ENCODE results near the gene WWTR1. TPM values are rescaled to one million over a fixed set of nuclear protein-coding genes. Genes with fewer than 3 reads are reported as not detected.

Gene WWTR1
- total and polyA plus RNA-seq, 2 of the 8 experiments (the other 6 are each of a cell fraction or from before 2014, with no cell fraction given): 15.7 to 18.6 TPM

GRCh38 chr3:149563114-149563513 is 94.7 kb downstream of the WWTR1 start:
- H3K27ac ChIP-seq (ENCODE audit: low read depth, low read length): no peak overlapping the region
- peaks cover 0 to 2% of the 10 kb centered on the region in 2 experiments; a peak in 1 of 4 replicates for H3K79me2 ChIP-seq (ENCODE audit: control insufficient read depth in 1 of 2, insufficient read depth in 2 of 2, low read length in 2 of 2)
- no peak for DNase-seq (ENCODE audit: low read depth in 1 of 2, low spot score in 2 of 2)

More at GRCh38 chr3:149563114-149563513, 94.7 kb downstream of the WWTR1 start:
- no peak overlapping the region for H3K56ac ChIP-seq (replicated peaks; ENCODE audit: insufficient read length, low read depth, low read length)
- ChIA-PET POLR2A (ENCODE audit: partially characterized antibody) (interaction anchor here (3.2 kb wide), 1 partner anchor 95 kb away, joined by 10 read pairs; the partner anchor contains the start of gene WWTR1), CTCF (ENCODE audit: partially characterized antibody) (interaction anchor here (0.8 to 1.4 kb wide), 3 partner anchors 9 to 15 kb away, joined by 3 to 4 read pairs (median 4); no protein-coding TSS in a partner anchor)
- 77% methylated on average over 5 of the region's 5 CpGs; no CpG with 5 or more reads in 1 of the 2 experiments for WGBS, 2 experiments (ENCODE audit: extremely low coverage in 1 of 2, insufficient coverage in 1 of 2, insufficient read length in 1 of 2, insufficient replicate concordance in 2 of 2, low coverage in 1 of 2, low lambda C conversion rate in 2 of 2, missing lambda C conversion rate in 1 of 2)
- no peak overlapping the region for H3K9ac ChIP-seq (replicated peaks in 1 of 4; ENCODE audit: extremely low read depth in 1 of 4, low read depth in 3 of 4, low read length in 3 of 4)
- H3K9me3 ChIP-seq (ENCODE audit: insufficient read depth in 2 of 2, low read depth in 1 of 2, low read length in 1 of 2): no peaks in the 10 kb centered on the region
- H3K23me2 ChIP-seq (ENCODE audit: low read depth, low read length): no peaks in the 10 kb centered on the region
- TF ChIP-seq EGR1 (IDR thresholded peaks at IDR 0.05; ENCODE audit: borderline replicate concordance, low read depth, low read length): no peak
- no peak for TF ChIP-seq TCF12 (IDR thresholded peaks at IDR 0.05; ENCODE audit: low read depth, low read length)
- no peak overlapping the region for H2BK120ac ChIP-seq (replicated peaks; ENCODE audit: low read depth, low read length)
- H3K4me2 ChIP-seq (ENCODE audit: insufficient read depth in 1 of 2, low read depth in 2 of 2, low read length in 2 of 2): 0 out of 4 replicates have a peak overlapping the region, but pooled peaks of 1 of the 2 experiments have one; percentile 29
- no peak overlapping the region for H3K18ac ChIP-seq (ENCODE audit: extremely low read depth, low read length)
- no peak for FAIRE-seq
- no peak overlapping the region for H3K4ac ChIP-seq (replicated peaks; ENCODE audit: insufficient read length, low read depth, low read length)
- no peak overlapping the region for H2AFZ ChIP-seq (ENCODE audit: low read length)
- H3K14ac ChIP-seq (ENCODE audit: insufficient read length): no peak overlapping the region
- no peak overlapping the region for H3K23ac ChIP-seq (ENCODE audit: insufficient read length)
- H4K5ac ChIP-seq (ENCODE audit: insufficient read length, low read depth, low read length): no peak overlapping the region
- no peak overlapping the region for H2BK15ac ChIP-seq (ENCODE audit: low read length)
- no peaks in the 10 kb centered on the region; the same call in 1 of the 2 replicates for H3K79me1 ChIP-seq (ENCODE audit: low read depth, low read length)
- no peaks in the 10 kb centered on the region for H4K20me1 ChIP-seq (replicated peaks in 1 of 2; ENCODE audit: control insufficient read depth in 1 of 2, insufficient read depth in 2 of 2, low read length in 2 of 2)
- H2BK5ac ChIP-seq (ENCODE audit: low read depth, low read length): no peak overlapping the region
- H2AK5ac ChIP-seq (ENCODE audit: low read depth, low read length): no peak overlapping the region
- no peak overlapping the region for H4K91ac ChIP-seq (replicated peaks; ENCODE audit: insufficient read length, low read length)
- H3K4me1 ChIP-seq (replicated peaks in 1 of 4; ENCODE audit: control insufficient read depth in 3 of 4, insufficient read depth in 4 of 4, low read length in 3 of 4): peaks cover 0 to 6% (median 4%) of the 10 kb centered on the region in 4 experiments; a peak in 5 of 7 replicates
- H3K4me3 ChIP-seq (ENCODE audit: extremely low read depth in 1 of 4, insufficient read depth in 2 of 4, low read depth in 3 of 4, low read length in 4 of 4): no peak overlapping the region
- no peak overlapping the region for H2BK12ac ChIP-seq (ENCODE audit: low read depth, low read length)
- no peaks in the 10 kb centered on the region for H3K36me3 ChIP-seq (ENCODE audit: control insufficient read depth in 2 of 4, insufficient read depth in 4 of 4, low read length in 3 of 4)
- no peak overlapping the region for H2BK20ac ChIP-seq (ENCODE audit: low read length)
- no peak overlapping the region for H4K8ac ChIP-seq (ENCODE audit: extremely low read depth, insufficient read depth, low read length)
- no peaks in the 10 kb centered on the region for H3K27me3 ChIP-seq (replicated peaks in 1 of 4; ENCODE audit: control insufficient read depth in 3 of 4, extremely low read depth in 1 of 4, insufficient read depth in 3 of 4, low read length in 3 of 4)
